ENCODE results near the gene SHH. TPM values are rescaled to one million over a fixed set of nuclear protein-coding genes. Genes with fewer than 3 reads are reported as not detected.

The SHH gene
- polyA plus RNA-seq, 1 donor, result 0.06 TPM

DNA sequence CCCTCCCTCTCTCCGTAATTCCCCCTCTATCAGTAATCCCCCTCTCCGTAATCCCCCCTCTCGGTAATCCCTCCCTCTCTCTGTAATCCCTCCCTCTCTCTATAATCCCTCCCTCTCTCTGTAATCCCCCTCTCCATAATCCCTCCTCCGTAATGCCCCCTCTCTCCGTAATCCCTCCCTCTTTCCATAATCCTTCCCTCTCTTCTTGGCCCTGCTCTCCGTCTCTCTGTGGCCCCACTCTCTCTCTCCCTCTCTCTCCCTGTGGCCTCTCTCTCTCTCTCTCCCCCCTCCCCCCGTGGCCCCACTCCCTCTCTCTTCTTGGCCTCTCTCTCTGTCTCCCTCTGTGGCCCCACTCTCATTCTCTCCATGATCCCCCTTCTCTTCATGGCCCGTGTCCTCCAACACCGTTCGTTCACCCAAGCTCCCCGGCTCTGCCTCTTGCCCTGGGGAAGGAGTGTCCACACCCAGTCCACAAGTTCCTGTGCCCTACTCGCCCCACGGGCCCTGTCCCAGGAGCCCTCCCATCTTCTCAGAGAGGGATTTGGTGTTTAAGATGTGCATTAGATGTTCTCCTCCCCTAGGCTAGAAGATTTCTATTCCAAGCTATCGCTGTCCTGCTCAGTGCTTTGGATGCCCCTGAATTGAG, 19.8 kb downstream of the SHH start:
- no peak for DNase-seq (ENCODE audit: low read depth)

DNA sequence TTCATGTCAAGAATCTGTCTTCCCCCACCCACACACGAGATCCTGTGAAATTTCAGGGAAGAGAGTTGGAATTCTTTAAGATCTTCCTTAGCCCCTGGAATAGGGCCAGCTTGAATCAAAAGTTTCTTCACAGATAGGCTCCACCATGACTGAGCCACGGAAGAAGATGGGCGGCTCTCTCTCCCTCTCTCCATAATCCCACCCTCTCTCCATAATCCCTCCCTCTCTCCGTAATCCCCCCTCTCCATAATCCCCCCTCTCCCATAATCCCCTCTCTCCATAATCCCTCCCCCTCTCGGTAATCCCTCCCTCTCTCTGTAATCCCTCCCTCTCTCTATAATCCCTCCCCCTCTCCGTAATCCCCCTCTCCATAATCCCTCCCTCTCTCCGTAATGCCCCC, 20.4 kb downstream of the SHH start:
- DNase-seq (ENCODE audit: low read depth), result no peak

DNA sequence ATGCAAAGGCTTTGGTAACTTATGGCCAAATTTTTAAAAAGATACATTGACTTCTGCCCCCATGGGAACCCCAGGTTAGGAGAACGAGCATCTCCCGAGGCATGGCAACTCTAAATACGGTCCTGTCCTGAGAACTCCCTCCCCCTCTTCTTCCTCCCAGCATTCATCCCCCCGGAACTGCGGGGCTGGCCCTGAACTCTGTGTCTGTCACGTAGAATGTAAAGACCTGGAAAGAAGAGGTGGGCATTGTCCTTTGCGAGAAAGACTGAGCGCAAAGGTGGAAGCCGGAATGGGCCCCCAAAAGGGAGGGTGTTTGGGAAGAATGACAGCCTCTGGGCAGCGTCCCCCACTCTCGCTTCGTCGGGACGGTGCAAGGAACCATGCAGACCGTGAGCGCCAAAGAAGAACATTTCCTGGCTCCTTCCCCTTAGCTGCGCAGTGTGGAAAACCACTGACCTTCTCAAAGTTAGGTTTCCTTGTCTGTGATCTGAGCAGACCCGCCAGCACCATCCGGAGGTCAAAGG, 21.0 kb downstream of the SHH start:
- DNase-seq (ENCODE audit: low read depth), result no peak

DNA sequence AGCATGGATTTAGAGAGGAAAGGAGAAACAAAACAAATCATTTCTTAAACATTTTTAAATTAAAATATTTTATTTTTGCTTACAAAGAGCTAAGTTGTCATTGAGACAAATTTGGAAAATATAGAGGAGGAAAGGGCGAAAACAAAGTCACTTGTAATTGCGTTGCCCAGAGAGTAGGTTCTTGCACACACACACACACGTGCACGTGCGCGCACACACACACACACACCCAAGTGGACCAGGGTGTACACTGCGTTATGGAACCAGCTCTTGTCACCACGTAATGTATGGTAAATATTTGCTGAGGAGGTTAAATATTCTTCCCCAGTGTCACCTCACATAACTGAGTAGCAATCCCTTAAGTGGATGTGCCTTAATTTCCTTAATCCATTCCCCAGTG, 21.6 kb downstream of the SHH start:
- no peak for DNase-seq (ENCODE audit: low read depth)

DNA sequence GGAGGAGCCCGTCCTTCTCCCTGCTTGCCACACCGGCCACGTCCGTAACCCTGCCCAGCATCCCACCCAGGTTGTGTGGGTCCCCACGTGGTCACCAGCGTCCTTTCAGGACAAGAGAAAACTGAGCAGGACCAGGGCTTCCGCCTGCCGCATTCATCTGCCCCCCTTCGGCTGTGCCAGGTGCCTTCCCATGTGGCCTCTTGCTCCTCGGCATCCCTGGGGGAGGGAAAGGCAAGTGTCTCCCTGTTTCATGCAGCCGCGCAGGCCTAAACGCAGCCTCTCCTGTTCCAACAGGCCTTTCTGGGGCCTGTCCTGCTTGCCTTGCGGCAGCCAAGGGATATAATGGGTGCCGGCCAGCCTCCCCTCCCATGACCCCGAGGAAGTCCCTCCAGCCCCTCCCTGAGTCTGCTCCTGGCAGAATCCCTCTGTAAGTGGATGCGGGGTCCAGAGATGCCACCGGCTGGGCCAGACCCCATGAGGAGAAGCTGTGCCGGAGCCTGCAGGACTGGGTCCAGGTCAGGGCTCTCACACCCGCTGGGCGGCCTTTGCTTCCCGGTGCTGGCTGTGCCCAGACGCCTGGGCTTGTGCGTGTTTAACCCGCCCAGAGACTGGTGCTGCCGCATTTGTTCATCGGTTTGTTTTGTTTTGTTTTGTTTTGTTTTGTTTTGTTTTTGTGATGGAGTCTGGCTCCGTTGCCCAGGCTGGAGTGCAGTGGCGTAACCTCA, 23.1 kb downstream of the SHH start:
- DNase-seq (ENCODE audit: low read depth), result no peak

DNA sequence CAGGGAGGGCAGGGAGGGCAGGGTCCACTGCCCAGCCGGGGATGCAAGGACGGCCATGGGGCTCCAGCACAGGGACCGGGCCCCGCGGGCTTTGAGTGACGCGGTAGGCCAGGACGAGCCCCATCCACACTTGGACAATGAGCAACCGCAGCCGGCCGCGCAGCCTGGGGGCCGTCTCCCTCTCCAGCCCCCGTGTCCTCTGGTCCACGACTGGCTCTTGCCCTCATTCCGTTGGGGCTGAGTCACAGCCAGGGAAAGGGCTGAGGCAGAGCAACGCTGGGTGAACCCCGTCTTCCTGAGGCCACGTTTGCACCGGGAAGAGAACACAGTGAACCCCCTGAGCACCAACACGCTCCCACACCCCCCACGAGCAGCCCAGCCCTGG, 23.7 kb downstream of the SHH start:
- no peak for DNase-seq (ENCODE audit: low read depth)

DNA sequence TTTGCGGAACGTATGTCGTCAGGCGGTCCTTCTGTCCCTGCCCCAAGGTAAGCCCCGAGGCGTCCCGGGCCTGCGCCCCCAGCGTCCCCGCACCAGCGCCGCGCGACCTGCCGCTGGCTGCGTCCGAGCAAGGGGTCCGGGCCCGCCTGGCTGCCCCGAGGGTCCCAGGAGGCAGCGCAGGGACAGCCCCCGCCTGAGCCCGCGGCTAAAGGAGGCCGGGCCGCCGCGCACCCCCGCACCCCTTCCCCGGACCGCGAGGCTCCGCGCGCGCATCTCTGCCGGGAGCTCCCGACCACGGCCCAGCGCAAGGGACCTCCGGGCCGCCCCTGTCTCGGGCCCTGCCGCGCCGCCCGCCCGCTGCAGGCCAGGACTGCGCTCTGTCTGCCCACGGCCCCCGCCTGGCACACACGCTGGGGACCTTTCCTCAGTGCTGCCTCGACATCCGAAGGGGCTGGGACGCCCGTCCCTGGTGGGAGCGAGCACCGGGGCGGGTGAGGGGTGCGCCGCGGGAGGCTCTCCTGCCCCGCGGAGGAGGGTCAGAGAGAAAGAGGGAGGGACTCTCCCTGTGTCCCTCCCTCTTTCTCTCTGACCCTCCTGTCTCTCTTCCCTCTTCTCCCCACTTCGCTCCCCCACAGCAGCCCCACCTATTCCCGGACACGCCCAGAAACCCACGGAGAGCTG, 25.0 kb downstream of the SHH start:
- no peak for DNase-seq (ENCODE audit: low read depth)

DNA sequence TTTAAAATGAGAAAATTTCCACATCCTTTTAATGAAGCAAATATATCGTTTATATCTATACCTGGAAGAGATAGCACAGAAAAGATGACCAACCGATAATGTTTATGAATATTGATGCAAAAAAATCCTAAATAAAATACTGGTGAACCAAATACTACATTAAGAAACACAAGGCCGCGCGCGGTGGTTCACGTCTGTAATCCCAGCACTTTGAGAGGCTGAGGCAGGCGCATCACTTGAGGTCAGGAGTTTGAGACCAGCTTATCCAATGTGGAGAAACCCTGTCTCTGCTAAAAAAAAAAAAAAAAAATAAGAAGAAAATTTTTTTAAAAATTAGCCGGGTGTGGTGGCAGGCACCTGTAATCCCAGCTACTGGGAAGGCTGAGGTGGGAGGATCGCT, 25.8 kb downstream of the SHH start:
- no peak for DNase-seq (ENCODE audit: low read depth)

DNA sequence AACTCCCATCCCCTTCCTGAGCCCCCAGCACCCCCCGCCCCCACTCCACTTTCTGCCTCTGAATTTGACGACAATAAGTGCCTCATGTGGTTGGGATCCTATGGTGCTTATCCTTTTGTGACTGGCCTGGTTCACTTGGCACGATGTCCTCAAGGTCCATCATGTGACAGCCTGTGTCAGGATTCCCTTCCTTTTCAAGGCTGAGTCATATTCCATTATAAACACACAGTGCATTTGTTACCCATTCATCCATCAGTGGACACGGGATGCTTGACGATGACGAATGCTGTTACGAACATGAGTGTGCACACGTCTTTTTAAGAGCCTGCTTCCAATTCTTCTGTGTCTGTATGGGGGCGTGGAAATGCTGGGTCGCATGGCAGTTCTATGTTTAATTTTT, 26.7 kb downstream of the SHH start:
- DNase-seq (ENCODE audit: low read depth), result no peak

DNA sequence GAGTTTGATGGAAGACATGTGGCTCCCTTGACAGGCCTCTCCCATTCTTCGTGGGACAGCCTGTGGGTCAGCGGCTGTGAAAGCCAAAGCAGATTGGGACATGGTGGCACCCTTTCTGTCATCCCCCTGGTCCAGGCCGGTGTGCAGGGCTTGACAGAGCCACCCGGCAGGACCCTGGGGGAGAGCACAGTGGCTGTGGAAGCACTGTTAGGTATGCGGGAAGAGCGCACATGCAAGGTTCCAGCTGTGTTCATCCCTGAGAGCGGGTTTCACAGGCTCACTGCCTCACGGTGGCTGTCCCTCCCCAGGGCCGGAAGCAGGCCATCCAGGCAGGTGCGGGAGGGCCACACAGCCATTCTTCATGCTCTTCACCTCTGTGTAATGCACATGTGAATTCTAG, 29.8 kb downstream of the SHH start:
- no peak for DNase-seq (ENCODE audit: low read depth)

DNA sequence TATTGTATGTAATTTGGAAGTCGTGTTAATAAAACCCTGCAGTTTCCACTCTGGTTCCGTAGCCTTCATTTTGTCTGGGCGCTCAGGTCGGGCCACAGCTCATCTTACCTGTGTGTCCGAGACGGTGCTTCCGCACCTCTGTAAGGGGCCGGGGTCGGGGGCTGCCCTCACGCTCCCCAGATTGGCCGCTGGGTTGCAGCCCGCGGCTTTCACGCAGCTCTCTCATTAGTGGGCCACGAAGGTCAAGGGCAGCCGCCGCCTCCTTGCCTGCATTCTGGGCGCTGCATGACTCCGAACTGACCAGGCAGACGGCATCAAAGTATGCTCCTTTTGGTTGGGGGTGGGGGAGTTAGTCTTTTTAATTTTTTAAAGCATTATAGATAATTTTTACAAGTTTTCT, 30.8 kb downstream of the SHH start:
- no peak for DNase-seq (ENCODE audit: low read depth)

DNA sequence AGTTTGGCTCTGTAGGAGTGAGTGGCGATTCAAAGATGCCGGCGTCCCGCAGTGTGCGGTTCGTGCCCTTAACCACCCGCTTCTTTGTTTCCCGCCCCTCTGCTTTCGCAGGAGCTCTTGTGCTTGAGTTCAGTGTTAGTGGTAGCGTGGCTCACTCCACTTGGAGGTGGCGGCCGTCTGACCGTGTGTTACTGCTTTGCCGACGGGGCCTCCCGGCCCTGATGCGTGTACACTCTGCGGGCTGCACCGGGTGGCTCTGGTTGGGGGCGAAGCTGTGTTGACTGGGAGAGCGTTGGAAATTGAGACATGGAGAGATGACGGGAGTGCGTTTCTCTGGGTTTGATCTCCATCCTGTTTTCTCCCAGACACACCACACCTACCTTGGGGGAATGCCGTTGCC, 31.4 kb downstream of the SHH start:
- no peak for DNase-seq (ENCODE audit: low read depth)

DNA sequence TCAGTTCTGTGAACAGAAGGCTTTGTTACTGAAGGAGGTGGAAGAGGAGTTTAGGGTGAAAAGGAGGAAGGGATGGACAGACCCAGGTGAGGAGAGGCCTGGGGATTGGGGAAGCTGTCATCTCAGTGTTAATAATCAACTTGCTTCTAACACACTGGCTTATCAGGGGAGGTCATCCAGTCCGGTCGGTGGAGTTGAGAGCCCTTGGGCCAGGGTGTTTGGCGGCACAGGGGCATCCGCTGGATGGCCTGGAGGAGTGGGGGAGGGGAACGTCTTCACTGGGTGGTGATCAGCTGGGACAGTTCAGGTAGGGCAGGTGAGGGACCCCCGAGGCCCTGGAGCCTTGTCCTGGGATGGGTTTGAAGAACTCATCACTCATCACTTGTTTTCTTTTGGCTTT, 33.9 kb downstream of the SHH start:
- DNase-seq (ENCODE audit: low read depth), result no peak

DNA sequence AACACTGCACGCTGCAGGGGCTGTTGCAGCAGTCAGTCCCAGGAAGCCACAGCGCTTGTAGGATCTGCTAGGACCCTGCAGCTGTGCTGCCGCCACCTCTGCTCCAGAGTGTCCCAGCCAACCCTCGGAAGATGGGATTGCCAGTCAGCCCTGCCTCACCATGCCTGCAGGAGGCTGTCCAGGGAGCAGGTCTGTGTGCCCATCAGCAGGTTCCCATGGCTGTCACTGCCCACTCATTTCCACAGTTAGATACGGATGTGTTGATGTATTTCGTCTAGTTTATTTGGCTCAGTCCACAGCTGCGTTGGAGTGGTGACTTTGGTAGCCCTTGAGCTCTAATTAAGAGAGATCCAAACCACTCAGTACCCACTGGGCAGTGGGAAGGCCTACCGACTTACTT, 35.7 kb downstream of the SHH start:
- no peak for DNase-seq (ENCODE audit: low read depth)

DNA sequence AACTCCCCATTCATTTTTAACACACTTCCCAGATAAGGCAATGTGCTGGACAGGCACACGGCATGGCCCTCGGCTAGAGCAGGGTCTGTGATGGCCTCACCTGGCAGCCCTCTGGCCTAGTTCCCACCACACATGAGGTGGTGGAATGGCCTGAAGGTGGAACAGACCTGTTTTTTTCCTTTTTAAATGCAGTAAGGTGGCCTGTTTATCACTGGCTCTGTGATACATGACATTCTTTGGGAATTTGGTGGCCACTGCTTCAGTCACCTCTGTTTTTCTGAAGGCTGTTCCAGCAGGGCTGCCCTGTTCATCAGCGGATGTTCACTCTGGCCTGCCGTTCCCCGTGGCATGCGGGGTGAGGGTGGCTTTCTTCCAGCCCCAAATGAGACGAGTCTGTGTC, 36.6 kb downstream of the SHH start:
- DNase-seq (ENCODE audit: low read depth), result no peak

DNA sequence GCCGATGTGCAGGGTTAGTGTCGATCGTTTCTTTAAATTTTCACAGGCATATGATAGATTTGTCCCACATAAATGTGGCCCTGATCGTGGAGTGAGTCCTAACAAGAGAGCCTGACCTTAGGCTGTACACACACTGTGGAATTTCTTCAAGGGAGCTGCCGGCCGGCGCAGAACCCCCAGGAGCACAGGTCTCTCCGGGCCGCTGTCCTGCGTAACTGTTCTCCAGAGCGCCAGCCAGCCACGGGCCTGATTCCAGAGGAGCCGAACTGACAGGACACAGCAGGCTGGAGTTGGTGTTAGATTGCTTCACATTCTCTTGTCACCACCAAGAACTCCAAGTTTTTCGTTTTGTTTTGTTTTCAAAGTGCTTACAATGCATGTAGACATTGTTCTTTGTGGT, 37.3 kb downstream of the SHH start:
- DNase-seq (ENCODE audit: low read depth), result no peak

DNA sequence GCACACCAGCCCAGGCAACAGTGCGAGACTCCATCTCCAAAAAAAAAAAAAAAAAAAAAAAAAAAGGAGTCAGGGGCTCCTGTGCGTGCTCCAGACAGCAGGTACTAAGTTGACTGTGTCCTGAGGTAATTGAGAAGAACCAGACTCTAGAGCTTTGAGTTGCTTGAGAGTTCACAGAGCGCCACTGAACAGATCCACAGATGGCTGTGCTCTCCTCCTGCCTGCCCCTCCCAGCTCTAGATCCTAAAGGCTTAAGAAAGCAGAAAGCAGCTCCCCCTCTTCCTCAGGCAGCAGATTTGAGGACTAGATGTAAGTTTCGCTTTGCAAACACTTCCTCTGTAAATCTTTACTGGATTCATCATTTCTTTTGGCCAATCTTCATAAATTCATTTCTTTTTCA, 38.7 kb downstream of the SHH start:
- no peak for DNase-seq (ENCODE audit: low read depth)

DNA sequence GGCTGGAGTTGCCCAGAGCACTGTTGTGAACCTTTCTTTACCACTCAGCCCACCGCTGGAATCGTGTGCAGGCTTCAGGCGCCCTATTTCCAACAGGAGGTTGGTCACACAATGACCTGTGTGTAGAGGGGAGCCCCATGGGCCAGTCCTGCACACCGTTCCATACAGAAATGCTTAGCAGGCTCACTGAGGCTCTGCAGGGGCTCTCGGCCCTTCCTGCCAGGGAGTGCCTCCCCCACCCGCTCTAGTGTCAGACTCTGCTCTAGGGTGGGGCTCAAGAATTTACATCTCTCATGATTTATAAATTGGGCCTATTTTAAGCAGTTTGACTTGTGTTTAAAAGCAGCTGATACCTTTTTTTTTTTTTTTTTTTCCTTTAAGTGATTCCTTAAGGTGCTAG, 42.0 kb downstream of the SHH start:
- no peak for DNase-seq (ENCODE audit: low read depth)

DNA sequence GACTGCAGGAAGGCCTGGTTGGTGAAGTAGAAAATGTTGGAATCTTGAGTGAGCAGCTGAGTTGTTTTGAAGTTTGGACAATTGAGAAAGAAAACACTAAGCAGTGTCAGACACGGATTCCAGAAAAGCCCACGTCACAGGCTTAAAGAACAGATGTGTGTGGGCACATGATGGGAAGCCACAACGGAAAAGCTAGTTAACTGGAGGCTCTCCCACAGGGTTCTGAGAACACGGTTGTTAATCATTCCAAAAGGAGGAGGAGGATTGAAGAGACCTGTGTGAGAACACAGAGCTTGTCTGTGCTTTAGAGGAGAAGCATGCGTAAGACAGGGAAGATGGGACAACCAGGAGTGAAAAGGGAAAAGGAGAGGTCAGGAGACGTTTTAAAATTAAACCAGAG, 42.6 kb downstream of the SHH start:
- no peak for DNase-seq (ENCODE audit: low read depth)

DNA sequence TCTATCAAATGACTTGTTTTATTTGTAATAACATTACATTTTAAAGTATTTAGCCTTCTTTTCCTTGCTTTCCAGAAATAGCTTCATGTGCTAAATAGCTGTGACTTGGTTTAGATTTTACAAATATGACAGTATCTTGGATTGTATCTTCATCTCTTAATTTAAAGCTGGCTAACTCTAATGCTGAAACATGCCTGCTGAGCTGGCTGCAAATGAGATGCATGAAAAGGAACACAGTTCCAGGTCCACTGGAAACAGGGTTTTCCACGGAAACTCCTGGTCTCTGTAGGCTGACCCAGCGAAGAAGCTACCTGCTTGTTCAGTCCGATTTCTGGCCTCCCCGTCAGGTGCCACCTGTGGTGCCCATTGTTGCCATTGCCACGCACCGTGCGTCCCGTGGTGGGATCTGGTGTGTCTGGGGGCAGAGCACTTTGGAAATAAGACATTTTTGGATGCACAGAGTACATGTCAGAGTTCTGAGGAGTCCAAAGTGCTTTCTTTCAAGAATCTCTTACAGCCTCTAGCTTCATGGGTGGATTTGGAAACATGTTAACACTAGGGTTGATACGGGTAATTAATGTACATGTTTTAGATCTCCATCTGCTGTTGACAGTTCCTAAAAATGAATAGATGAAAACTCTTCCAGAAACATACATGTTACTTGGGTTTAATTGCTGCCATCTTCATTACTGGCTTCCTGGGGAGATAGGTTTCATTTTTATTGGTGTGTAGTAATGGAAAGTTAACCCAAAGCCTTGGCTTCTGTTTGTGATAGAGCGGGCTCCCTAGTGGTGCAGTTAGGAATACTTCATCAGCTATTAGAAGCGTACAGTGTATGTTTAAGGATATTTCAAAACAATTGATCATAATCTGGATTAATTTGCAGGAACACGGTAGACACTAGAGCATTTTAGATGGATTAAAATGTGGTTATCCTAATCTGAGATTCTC, 45.0 kb downstream of the SHH start:
- DNase-seq (ENCODE audit: low read depth), result no peak

DNA sequence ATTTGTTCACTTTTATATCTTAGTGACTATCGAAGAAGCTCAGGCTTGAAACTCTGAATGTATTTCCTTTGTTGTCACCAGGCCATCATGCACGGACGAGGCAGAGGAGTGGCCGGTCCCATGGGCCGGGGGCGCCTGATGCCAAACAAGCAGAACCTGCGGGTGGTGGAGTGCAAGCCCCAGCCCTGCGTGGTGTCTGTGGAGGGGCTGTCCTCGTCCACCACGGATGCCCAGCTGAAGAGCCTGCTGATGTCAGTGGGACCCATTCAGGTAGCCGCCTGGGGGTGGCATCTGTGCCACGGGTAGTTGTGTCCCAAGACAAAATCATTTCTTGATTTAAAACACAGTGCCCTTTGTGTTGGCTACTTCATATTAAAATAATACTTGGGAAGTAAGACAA, 45.9 kb downstream of the SHH start:
- DNase-seq (ENCODE audit: low read depth), result no peak

DNA sequence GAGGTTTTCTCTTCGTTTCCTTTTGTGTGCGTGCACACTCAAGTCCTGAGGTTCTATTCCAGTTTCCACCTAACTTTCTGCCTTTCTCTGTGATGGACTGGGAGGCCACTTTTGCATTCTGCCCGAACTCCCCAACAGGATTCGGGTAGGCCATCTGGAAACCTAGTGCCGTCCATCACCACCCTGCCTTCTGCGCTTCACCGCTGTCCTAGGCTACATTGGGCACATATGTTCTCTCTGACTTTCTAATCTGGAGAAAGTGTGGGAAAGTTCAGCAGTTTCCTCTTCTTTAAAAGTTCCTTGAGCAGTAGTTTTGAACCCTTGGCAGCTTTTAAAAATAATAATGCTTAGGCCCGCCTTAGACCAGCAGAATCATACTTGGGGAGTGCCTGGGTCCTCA, 46.8 kb downstream of the SHH start:
- DNase-seq (ENCODE audit: low read depth), result no peak

All from forelimb muscle (tissue), 1 donor.